GM12865 (cell line): ENCODE measurements around the gene ZNF521.
A peak's percentile ranks its signal among the peaks of the same experiment; 100 is the strongest.

Source experiments
- DNase-seq: peaks from one replicate; pipeline ENCODE4 v3.0.0; 2010; ENCODE audit warnings: low read depth
- H3K4me3 ChIP-seq: 2 replicates; pipeline ENCODE4 v1.5.1; 2011; ENCODE audit warnings: mild to moderate bottlenecking, low read depth, low read length, control low read depth
- TF ChIP-seq, protein P1 (sequence below): IDR thresholded peaks from 2 replicates; pipeline ENCODE4 v1.5.1; 2011; ENCODE audit warnings: low read length, control low read depth, low read depth, inconsistent platforms; ENCODE audit not compliant: insufficient read depth; ENCODE audit errors: missing control alignments

The ZNF521 gene

DNA sequence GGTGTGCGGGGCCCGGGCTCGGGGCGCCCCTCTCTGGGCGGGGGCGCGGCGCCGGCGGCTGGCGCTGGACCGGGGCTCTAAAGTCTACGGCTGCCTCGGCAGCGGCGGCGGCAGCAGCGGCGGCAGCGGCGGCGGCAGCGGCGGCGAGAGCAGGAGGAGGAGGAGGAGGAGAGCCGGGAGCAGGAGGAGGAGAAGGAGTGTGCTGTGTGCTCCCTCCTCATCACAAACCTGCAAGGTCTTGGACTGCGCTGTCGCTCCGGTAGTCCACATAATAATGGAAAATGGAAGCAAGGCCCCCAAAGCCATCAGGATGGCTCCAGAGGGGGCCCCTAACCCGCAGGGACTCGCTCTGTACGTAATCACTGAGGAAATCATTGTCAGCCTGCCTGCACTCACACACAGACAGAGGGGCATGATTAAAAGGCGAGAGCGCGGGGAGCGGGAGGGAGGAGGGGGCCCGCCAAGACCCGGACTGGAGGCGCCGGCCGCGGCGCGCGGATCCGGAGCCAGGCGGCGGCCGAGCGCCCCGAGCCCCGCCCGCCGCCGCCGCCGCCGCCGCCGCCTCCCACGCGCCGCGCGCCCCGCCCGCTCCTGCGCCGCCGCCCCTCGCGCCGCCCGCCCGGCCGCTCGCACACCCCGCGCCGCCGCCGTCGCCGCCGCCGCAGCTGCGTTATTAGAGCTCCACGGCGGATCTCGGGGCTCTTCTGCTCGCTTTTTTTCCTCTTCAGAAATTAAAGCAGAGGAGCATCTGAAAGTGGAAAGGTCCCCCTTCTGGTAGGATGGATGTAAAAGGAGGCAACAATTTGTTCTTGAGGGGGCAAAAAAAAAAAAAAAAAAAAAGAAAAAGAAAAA, at the start of gene ZNF521:
ZNF521 (minus strand) TSS at position 390 of the 852 bp plus-strand sequence. CDS start 1,220 bp downstream, outside the sequence.
- TF ChIP-seq, protein P1, sequence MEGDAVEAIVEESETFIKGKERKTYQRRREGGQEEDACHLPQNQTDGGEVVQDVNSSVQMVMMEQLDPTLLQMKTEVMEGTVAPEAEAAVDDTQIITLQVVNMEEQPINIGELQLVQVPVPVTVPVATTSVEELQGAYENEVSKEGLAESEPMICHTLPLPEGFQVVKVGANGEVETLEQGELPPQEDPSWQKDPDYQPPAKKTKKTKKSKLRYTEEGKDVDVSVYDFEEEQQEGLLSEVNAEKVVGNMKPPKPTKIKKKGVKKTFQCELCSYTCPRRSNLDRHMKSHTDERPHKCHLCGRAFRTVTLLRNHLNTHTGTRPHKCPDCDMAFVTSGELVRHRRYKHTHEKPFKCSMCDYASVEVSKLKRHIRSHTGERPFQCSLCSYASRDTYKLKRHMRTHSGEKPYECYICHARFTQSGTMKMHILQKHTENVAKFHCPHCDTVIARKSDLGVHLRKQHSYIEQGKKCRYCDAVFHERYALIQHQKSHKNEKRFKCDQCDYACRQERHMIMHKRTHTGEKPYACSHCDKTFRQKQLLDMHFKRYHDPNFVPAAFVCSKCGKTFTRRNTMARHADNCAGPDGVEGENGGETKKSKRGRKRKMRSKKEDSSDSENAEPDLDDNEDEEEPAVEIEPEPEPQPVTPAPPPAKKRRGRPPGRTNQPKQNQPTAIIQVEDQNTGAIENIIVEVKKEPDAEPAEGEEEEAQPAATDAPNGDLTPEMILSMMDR, result no peak
- peak within 1 kb of the TSS; percentile 71 for H3K4me3 ChIP-seq
- peak; percentile 60 for DNase-seq

DNA sequence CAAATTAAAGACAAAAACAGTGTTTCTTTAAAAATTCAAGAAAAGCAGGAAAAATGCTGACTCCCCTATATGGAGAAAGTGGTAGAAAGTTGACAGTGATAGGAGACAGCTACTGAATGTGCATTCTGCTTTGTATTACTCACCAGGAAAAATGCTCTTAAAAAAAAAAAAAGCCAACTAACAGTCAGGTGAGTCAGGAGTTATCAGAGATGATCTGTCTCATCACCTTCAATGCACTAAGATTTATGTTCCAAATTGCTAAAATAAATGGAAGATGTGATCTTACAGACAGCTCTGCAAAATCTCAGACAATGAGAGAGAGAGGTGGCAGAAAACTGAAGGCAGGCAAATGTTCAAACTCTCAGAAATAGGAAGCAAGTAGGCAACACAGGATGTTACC, 47.6 kb upstream of the ZNF521 start:
- DNase-seq, result no peak
- H3K4me3 ChIP-seq, result no peak overlapping the region
- TF ChIP-seq, protein P1, result no peak

DNA sequence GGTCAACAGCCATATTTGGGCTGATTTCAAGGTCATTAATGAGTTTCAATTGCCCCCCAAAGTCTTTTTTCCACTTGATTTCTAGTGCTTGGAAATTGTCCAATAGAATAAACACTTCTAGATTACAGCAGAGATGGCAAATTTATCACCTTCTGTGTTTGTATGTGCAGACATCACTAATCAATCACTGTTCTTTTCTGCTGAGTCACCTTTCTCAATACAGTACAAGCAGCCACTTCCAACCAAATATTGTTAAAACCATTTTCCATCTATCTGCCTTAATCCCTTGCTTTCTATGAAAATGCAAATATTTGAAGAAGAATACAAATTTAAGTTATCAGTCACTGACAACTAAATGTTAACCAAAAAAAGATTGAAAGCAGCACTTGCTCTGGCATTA, 40.2 kb upstream of the ZNF521 start:
- DNase-seq, result no peak
- TF ChIP-seq, protein P1, result no peak

DNA sequence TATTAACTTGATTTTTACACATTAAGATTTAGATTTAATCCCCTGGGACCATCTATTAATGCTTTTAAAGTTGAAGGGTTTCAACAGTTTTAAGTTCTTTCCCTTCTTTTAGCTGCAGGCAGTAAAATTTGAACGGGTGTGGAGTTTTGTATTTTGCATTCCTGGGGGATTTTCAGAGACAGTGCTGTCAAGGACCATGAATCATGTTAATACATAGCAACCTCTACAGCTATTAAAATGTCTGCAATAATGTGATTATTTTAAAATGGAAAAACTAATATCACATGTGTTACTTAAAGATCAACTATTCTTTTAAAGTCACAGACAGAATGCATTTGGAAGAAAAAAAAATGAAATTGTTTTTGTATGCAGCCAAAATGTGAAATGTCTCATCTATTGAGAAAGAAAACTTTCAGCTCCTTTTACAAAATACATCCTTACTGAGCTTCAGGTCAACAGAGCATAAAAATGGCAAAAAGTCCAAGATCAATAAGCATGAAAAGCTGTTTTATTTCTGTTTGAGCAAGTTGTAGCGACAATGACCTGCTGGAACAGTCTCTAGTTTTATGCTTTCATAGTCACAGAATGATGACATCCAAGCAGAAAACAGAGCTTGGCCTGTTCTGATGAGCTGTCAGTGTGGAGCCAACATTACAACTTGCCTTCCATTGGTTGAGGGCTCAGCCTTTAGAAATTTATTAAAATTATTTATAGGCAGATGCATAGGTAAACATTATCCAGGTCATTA, 21.6 kb upstream of the ZNF521 start:
- no peak for DNase-seq
- no peak overlapping the region for H3K4me3 ChIP-seq
- TF ChIP-seq, protein P1, result no peak

More for the DNA sequence above, 40.2 kb upstream of the ZNF521 start:
- no peak overlapping the region for H3K4me3 ChIP-seq

DNA sequence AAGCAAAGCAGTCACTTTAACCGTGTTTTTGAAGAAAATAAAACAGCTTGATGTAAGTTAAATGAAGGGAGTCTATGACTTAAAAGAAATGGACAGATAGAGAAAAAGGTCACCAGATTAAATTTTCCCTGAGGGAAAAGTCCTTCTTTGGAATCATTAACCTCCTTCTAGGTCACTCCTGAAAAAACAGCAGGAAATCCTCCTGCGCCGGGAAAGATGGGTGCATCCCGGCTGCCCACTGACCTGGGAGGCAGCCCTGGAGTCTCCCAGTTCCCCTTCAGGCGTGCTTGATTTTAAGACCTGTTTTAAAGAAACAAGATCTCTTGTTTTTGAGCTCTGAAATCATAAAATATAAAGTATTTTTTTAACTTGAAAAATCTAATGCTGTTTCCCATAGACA, 18.4 kb upstream of the ZNF521 start:
- H3K4me3 ChIP-seq, result no peak overlapping the region
- TF ChIP-seq, protein P1, result no peak
- no peak for DNase-seq

DNA sequence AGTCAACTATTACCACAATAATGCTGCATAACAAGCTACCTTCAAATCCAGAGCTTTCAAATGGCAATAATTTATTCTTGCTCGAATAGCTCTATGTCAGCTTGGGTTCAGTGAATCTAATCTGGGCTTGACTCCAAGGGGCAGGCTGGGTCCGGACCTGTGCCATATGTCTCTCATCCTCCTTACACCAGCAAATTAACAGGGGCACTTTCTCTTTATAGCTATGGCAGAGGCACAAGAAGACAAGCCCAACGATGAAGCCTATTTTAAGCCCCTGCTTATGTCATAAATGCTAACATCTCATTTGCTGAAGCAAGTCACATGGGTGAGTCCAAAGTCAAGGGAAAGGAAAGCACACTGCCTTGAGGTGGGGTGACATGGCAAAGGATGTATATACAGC, 13.3 kb upstream of the ZNF521 start:
- no peak for DNase-seq
- TF ChIP-seq, protein P1, result no peak
- no peak overlapping the region for H3K4me3 ChIP-seq

DNA sequence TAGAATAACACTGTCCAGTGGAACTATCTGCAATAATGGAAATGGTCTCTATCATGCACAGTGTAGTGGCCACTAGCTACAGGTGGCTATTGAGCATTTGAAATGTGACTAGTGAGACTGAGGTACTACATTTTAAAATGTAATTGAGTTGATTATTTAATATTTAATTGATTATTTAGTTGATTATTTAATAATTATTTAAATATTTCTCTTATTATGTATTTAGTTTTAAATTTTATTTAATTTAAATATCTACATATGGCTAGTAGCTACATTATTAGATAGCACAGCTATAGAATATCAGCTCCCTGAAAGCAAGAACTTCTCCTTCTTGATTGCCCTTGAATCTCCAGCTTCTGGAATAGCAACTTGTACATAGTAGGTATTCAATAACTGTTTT, 12.8 kb upstream of the ZNF521 start:
- H3K4me3 ChIP-seq, result no peak overlapping the region
- DNase-seq, result no peak
- TF ChIP-seq, protein P1, result no peak
